Gastrocnemius medialis (tissue), 4 donors: Measurements from ENCODE around the gene MYO9B. TPM values are rescaled to one million over a fixed set of nuclear protein-coding genes. Genes with fewer than 3 reads are reported as not detected.

Source experiments
- ATAC-seq, 2 donors: fragments of 150-250 bp; one replicate each; pipeline ENCODE4 v1.9.1; 2016
- DNase-seq, 2 donors: peaks; one replicate each; pipeline ENCODE4 v3.0.0-alpha.2; 2019
- H3K27ac ChIP-seq, 4 donors: fragments of 200-600 bp; sonication (generic); 1 replicate in 1 of 4; 2 replicates in 3 of 4; pipeline ENCODE4 v1.5.1; 2016 to 2018; ENCODE audit warnings: mild to moderate bottlenecking in 2 of 4, moderate library complexity in 1 of 4
- H3K27me3 ChIP-seq, 3 donors: fragments of 200-600 bp; sonication (generic) in 2 of 3; 1 replicate in 1 of 3; 2 replicates in 2 of 3; pipeline versions ENCODE4 v1.5.1 to v1.6.0; 2016 to 2019; ENCODE audit warnings: mild to moderate bottlenecking in 1 of 3, moderate library complexity in 1 of 3
- H3K36me3 ChIP-seq, 2 donors: fragments of 200-600 bp; sonication (generic) in 1 of 2; one replicate each; pipeline ENCODE4 v1.5.1; 2017 to 2018
- H3K4me1 ChIP-seq, 2 donors: fragments of 200-600 bp; sonication (generic) in 1 of 2; one replicate each; pipeline ENCODE4 v1.5.1; 2016 to 2017; ENCODE audit warnings: mild to moderate bottlenecking in 2 of 2
- H3K4me3 ChIP-seq, 4 donors: fragments of 200-600 bp; sonication (generic) in 3 of 4; 1 replicate in 1 of 4; 2 replicates in 3 of 4; pipeline ENCODE4 v1.5.1; 2016 to 2019; ENCODE audit warnings: mild to moderate bottlenecking in 2 of 4
- H3K9me3 ChIP-seq, 3 donors: fragments of 200-600 bp; sonication (generic) in 2 of 3; 1 replicate in 1 of 3; 2 replicates in 2 of 3; pipeline ENCODE4 v1.5.1; 2016 to 2019
- CTCF ChIP-seq, 5 experiments: fragments of 450-650 bp in 3 of 5; fragments of 200-600 bp in 2 of 5; sonication (generic) in 2 of 5; IDR thresholded peaks in 4 of 5; conservative IDR thresholded peaks in 1 of 5; 1 replicate in 4 of 5; 2 replicates in 1 of 5; pipeline ENCODE4 v1.5.1; 2016 to 2019; ENCODE audit warnings: antibody characterized with exemption in 5 of 5, mild to moderate bottlenecking in 3 of 5, moderate library complexity in 3 of 5
- POLR2A ChIP-seq, 2 donors: fragments of 450-650 bp; IDR thresholded peaks; one replicate each; pipeline ENCODE4 v1.6.1; 2017; ENCODE audit warnings: antibody characterized with exemption in 2 of 2, mild to moderate bottlenecking in 2 of 2, moderate library complexity in 2 of 2
- in situ Hi-C, 4 donors: fragments of 200-750 bp; cut with MboI; loops; one replicate each; pipeline versions ENCODE4 v1.15.0 to v1.8.0; 2017; ENCODE audit warnings: low sequenced_read_pairs in 4 of 4
- intact Hi-C: fragments of 100-400 bp; cut with DNase I; formaldehyde crosslinking; loops from one replicate; pipeline ENCODE4 v1.15.1; 2023; ENCODE audit warnings: low total_unique reads
- total RNA-seq, 4 donors: library from RNA; depleted of rRNA; stranded (reverse); fragments of >200 nt; gene quantifications; one replicate each; pipeline versions ENCODE4 v1.1.0 to v1.2.3, GENCODE V29; 2016

The MYO9B gene
- total RNA-seq, 4 donors from 2014 or later, result 20.0 to 22.1 (median 20.7) TPM

- Histone ChIP-seq H3K27ac (no peak overlapping the region), H3K4me3 (no peak overlapping the region), H3K36me3 (peaks cover 0 to 48% of the 10 kb centered on the region in 2 donors), H3K27me3 (no peaks in the 10 kb centered on the region), H3K9me3 (no peaks in the 10 kb centered on the region), H3K4me1 (no peaks in the 10 kb centered on the region)
- in situ Hi-C loops, result no loop called here
- TF ChIP-seq POLR2A (IDR thresholded peaks at IDR 0.05), result no peak
- TF ChIP-seq CTCF (IDR thresholded peaks at IDR 0.05 in 4 of 5, conservative IDR thresholded peaks at IDR 0.05 in 1 of 5), result no peak
- ATAC-seq, result no peak
- DNase-seq, result no peak
- intact Hi-C loops, result no loop called here
Observed at GRCh38 chr19:17194608-17195007, 119.0 kb downstream of the MYO9B start.

- in situ Hi-C loops (no loop called here), intact Hi-C loops (no loop called here)
- Histone ChIP-seq H3K27ac (no peak overlapping the region), H3K9me3 (no peaks in the 10 kb centered on the region), H3K4me1 (no peaks in the 10 kb centered on the region), H3K27me3 (no peaks in the 10 kb centered on the region), H3K36me3 (peaks cover 0 to 51% of the 10 kb centered on the region in 2 donors), H3K4me3 (no peak overlapping the region)
- DNase-seq (no peak), ATAC-seq (no peak)
- TF ChIP-seq POLR2A (IDR thresholded peaks at IDR 0.05) (no peak), CTCF (IDR thresholded peaks at IDR 0.05 in 4 of 5, conservative IDR thresholded peaks at IDR 0.05 in 1 of 5) (no peak)
Observed at GRCh38 chr19:17195106-17195505, 119.5 kb downstream of the MYO9B start.

- intact Hi-C loops (no loop called here), in situ Hi-C loops (no loop called here)
- DNase-seq, result no peak
- H3K27ac ChIP-seq, result no peak overlapping the region
- no peaks in the 10 kb centered on the region for H3K9me3 ChIP-seq
- H3K27me3 ChIP-seq, result no peaks in the 10 kb centered on the region
- TF ChIP-seq CTCF (IDR thresholded peaks at IDR 0.05 in 4 of 5, conservative IDR thresholded peaks at IDR 0.05 in 1 of 5) (no peak), POLR2A (IDR thresholded peaks at IDR 0.05) (no peak)
- H3K36me3 ChIP-seq, result peaks cover 0 to 57% of the 10 kb centered on the region in 2 donors
- no peaks in the 10 kb centered on the region for H3K4me1 ChIP-seq
- no peak overlapping the region for H3K4me3 ChIP-seq
- ATAC-seq, result no peak
Observed at GRCh38 chr19:17196610-17197009, 121.0 kb downstream of the MYO9B start.

- H3K4me1 ChIP-seq, result no peaks in the 10 kb centered on the region
- peaks cover 0 to 63% of the 10 kb centered on the region in 2 donors for H3K36me3 ChIP-seq
- H3K4me3 ChIP-seq, result no peak overlapping the region
- ATAC-seq (no peak), DNase-seq (no peak)
- in situ Hi-C loops (no loop called here), intact Hi-C loops (no loop called here)
- H3K27me3 ChIP-seq, result no peaks in the 10 kb centered on the region
- H3K27ac ChIP-seq, result no peak overlapping the region
- TF ChIP-seq CTCF (IDR thresholded peaks at IDR 0.05 in 4 of 5, conservative IDR thresholded peaks at IDR 0.05 in 1 of 5) (no peak), POLR2A (IDR thresholded peaks at IDR 0.05) (no peak)
- no peaks in the 10 kb centered on the region for H3K9me3 ChIP-seq
Observed at GRCh38 chr19:17197666-17198065, 122.1 kb downstream of the MYO9B start.
